Large intestine (tissue), 3 donors: ENCODE measurements around the gene STYXL2. TPM values are rescaled to one million over a fixed set of nuclear protein-coding genes. Genes with fewer than 3 reads are reported as not detected.

Experiments
- DNase-seq, 2 donors: peaks; one replicate each; pipeline versions ENCODE4 v3.0.0 to v3.0.0-alpha.2; 2013
- H3K27ac ChIP-seq: one replicate; pipeline ENCODE4 v1.5.1; 2013; ENCODE audit warnings: low read length
- H3K27me3 ChIP-seq: 2 replicates; pipeline ENCODE4 v1.6.1; 2013; ENCODE audit warnings: low read length; ENCODE audit not compliant: control insufficient read depth, insufficient read depth
- H3K36me3 ChIP-seq: 2 replicates; pipeline ENCODE4 v1.6.1; 2013; ENCODE audit warnings: low read length; ENCODE audit not compliant: control insufficient read depth, insufficient read depth
- H3K4me1 ChIP-seq: one replicate; pipeline ENCODE4 v1.6.1; 2013; ENCODE audit warnings: low read length; ENCODE audit not compliant: control insufficient read depth, insufficient read depth
- H3K4me3 ChIP-seq: one replicate; pipeline ENCODE4 v1.5.1; 2013; ENCODE audit warnings: low read length
- H3K9me3 ChIP-seq: one replicate; pipeline ENCODE4 v1.6.1; 2013; ENCODE audit warnings: mild to moderate bottlenecking, low read depth, low read length, moderate library complexity; ENCODE audit not compliant: control insufficient read depth
- whole genome bisulfite sequencing: methylation state at CpG from one replicate; pipeline ENCODE4 v1.1.5; 2013; ENCODE audit warnings: low lambda C conversion rate; ENCODE audit not compliant: insufficient coverage; 5-methylcytosine and 5-hydroxymethylcytosine counted together
- polyA plus RNA-seq: library from polyadenylated mRNA; unstranded; fragments of 120-200 nt; gene quantifications from one replicate; pipeline ENCODE4 v1.2.1, GENCODE V29; 2013

The STYXL2 gene
- polyA plus RNA-seq, 1 donor, result 0.40 TPM

DNA sequence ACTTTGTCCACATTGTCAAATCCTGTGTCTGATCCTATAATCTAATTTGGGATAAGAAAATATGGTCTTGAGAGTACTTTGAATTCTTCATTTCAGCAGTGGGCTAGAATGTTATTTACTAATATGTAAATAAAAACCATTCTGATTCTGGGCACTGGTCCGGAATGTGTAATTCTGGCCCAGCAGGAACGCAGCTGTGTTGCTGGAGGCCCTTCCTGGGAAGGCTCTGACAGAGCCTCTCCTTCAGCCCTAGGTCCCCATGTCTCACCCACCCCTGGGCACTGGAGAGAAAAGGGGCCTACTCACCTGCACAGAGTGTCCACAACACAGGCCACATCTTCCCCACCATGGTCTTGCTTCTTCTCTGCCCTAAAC, 3.9 kb upstream of the STYXL2 start:
- DNase-seq, result no peak
- Histone ChIP-seq H3K27ac (peak overlapping the region; percentile 99), H3K27me3 (no peaks in the 10 kb centered on the region), H3K9me3 (no peaks in the 10 kb centered on the region), H3K36me3 (no peaks in the 10 kb centered on the region), H3K4me3 (peak overlapping the region; percentile 38), H3K4me1 (peaks cover 49% of the 10 kb centered on the region)
- no CpG with 5 or more reads among the region's 2 CpGs for WGBS

DNA sequence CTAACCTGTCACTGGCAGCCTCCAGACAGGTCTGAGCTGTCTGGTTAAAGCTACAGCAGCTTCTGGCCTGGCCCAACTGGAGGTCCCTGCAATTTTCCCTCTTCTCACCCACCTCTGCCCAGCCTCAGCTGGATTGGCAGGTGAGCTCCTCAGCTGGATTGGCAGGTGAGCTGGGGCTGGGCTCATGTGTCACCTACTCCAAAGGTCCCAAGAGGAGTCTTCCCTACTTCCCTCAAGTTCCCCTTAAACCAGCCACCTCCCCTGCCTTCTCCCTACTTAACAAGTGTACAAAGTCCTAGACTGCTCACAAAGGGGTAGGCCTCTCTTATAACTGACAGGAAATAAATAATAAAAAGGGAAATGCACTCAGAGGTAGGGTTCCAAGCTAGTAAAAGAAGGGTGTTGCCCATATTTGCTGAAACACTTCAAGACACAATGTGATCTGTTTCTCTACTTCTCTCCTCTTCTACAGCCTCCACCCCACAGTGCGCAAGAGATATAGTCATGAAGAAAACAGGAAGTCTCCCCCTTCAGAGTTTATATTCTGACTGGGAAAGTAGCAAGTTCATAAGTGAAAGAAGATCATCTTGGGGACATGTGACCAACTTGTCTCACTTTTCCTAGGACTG, 3.4 kb upstream of the STYXL2 start, which contains the start of gene GPA33:
Gene GPA33 (minus strand): TSS at position 64 of the 629 bp plus-strand sequence. CDS start 90 bp downstream, outside the sequence.
- Histone ChIP-seq H3K4me3 (peak within 1 kb of the TSS; percentile 38), H3K36me3 (no peaks in the 10 kb centered on the region), H3K27ac (peak within 1 kb of the TSS; percentile 99), H3K9me3 (no peaks in the 10 kb centered on the region), H3K4me1 (peaks cover 44% of the 10 kb centered on the region), H3K27me3 (no peaks in the 10 kb centered on the region)
- DNase-seq, result peak; percentile 95 to 98
- WGBS, result no CpG with 5 or more reads among the region's 1 CpG

DNA sequence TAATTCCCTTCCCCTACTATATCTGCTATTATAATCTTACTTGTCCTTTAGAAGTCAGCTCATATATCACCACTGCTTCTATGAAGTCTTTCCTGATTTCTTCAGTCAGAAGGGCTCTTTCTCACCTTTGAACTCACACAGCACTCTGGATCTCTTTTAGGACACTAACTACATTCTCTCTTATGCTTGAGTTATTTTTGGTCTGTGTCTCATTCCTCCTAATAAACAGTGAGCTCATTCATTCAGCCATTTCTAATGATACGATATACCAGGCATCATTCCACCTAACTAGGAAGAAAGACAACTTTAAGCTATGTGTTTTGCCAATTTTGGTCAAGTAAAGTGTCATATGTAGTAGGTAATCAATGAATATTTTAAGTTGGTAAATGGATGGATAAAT, 1.2 kb upstream of the STYXL2 start:
- Histone ChIP-seq H3K27ac (no peak overlapping the region), H3K27me3 (no peaks in the 10 kb centered on the region), H3K36me3 (no peaks in the 10 kb centered on the region), H3K9me3 (peaks cover under 1% of the 10 kb centered on the region), H3K4me1 (peaks cover 23% of the 10 kb centered on the region), H3K4me3 (no peak overlapping the region)
- no CpG with 5 or more reads among the region's 1 CpG for WGBS
- no peak for DNase-seq

DNA sequence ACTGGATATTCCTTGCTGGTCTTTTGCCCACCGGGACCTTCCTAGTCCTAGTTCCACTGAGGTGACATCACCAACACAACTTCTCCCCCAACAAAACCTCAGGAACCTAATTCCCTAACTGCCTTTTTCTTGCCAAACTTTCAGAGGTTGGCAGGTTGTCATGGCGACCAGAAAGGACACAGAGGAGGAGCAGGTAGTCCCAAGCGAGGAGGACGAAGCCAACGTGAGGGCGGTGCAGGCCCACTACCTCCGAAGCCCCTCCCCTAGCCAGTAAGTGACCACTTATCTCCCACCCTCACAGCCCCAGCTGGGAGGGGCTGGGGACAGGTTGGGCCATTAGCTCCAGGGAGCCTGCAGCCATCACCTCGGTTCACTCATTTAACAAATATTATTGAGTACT, 815 bp downstream of the STYXL2 start:
- Histone ChIP-seq H3K4me1 (peaks cover 12% of the 10 kb centered on the region), H3K27me3 (no peaks in the 10 kb centered on the region), H3K36me3 (no peaks in the 10 kb centered on the region), H3K4me3 (no peak overlapping the region), H3K27ac (no peak overlapping the region), H3K9me3 (peaks cover 4% of the 10 kb centered on the region)
- DNase-seq, result no peak
- no CpG with 5 or more reads among the region's 8 CpGs for WGBS

DNA sequence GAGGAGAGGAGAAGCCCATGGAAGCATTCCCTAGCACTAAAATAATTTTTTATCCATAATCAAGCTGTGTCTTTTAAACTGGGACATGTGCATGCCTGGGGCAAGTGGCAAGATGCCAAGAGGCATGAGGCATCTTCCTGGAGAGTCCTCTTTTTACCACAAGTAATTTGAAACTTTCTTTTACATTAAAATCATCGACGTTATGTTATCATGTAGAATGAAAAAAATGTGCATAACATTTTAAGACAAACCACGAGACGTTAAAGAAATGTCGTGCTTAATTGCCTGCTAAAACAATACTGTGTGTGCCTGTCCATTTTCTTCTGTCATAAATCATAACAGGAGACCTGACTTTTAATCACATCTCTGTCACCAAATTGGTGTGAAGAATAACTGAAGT, 1.5 kb downstream of the STYXL2 start:
- Histone ChIP-seq H3K27ac (no peak overlapping the region), H3K9me3 (peaks cover 4% of the 10 kb centered on the region), H3K4me3 (no peak overlapping the region), H3K27me3 (no peaks in the 10 kb centered on the region), H3K36me3 (no peaks in the 10 kb centered on the region), H3K4me1 (peaks cover 6% of the 10 kb centered on the region)
- 83% methylated on average over 2 of the region's 5 CpGs for WGBS
- DNase-seq, result no peak

DNA sequence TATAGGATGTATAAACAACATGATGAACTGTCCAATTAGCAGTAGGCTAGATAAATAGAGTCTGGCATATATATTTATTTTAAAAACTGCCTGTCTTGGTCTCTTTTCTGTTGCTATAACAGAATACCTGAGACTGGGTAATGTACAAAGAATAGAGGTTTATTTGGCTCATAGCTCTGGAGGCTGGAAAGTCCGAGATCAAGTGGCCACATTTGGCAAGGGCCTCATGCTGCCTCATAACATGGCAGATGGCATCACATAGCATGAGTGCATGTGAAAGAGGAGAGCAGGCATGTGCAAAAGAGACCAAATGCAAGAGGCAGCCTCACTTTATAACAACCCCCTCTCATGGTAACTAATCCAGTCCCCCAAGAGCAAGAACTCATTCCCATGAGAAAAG, 6.0 kb downstream of the STYXL2 start:
- DNase-seq, result no peak
- Histone ChIP-seq H3K36me3 (no peaks in the 10 kb centered on the region), H3K9me3 (peaks cover 4% of the 10 kb centered on the region), H3K27ac (no peak overlapping the region), H3K4me3 (no peak overlapping the region), H3K4me1 (no peaks in the 10 kb centered on the region), H3K27me3 (no peaks in the 10 kb centered on the region)
- WGBS, result no CpG with 5 or more reads among the region's 1 CpG

DNA sequence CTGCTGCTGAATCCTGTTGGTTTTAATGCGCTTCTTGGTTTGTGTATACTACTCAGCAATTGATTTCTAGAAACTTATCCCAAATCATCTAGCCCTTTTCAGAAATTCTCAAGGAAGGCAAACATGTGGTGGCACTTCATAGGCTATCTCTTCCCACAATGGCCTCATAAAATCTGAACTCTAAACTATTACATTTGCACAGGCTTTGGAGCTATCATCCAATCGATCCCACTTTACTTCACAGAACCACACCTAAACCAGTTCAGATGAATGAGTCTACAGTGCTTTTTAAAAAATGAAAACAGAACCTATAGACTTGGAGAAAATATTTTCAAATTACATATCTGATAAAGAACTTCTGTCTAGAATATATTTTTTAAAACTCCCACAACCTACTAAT, 6.9 kb downstream of the STYXL2 start:
- no peak for DNase-seq
- Histone ChIP-seq H3K4me1 (peaks cover 9% of the 10 kb centered on the region), H3K9me3 (peaks cover 4% of the 10 kb centered on the region), H3K27me3 (no peaks in the 10 kb centered on the region), H3K27ac (no peak overlapping the region), H3K36me3 (no peaks in the 10 kb centered on the region), H3K4me3 (no peak overlapping the region)
- 33% methylated on average over 1 of the region's 2 CpGs for WGBS

DNA sequence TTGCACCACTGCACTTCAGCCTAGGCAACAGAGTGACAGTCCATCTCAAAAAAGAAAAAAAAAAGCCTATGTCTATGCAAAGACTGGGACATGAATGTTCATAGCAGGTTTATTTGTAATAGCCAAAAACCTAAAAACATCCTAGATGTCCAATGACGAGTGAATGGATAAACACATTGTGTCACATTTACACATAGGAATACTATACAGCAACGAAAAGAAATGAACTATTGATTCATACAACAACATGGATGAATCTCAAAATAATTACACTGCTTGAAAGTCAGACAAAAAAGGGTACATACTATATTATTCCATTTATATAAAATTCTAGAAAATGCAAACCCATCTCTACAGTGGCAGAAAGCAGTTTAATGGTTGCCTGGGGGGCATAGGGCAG, 7.9 kb downstream of the STYXL2 start:
- no peak overlapping the region for H3K4me3 ChIP-seq
- peaks cover 4% of the 10 kb centered on the region for H3K9me3 ChIP-seq
- peaks cover 10% of the 10 kb centered on the region for H3K4me1 ChIP-seq
- H3K27me3 ChIP-seq, result no peaks in the 10 kb centered on the region
- no peak for DNase-seq
- H3K27ac ChIP-seq, result no peak overlapping the region
- 100% methylated on average over 2 of the region's 2 CpGs for WGBS
- H3K36me3 ChIP-seq, result no peaks in the 10 kb centered on the region

DNA sequence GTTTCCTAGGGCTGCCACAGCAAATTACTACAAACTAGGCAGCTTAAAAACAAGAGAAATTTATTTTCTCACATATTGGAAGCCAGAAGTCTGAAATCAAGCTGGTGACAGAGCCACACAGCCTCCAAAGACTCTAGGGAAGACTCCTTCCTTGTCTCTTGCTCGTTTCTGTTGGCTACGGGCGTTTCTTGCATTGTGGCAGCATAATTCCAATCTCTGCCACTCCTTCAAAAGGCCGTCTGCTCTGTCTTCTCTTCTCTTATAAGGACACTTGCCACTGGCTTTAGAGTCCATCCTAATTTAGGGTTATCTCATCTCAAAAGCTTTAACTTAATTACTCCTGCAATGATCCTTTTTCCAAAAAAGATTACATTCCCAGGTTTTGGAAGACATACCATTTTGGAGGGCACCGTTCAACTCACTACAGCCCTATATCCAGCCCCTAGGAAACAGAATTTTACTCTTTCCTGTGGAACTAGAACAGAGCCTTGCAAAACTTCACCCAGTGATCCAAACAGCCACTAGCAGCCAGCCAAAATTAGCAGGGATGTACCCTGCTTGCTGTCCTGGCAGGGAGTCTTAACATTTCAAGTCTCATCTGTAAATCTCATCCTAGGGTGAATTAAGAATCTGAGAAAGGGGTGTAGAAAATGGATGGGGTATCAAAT, 9.2 kb downstream of the STYXL2 start:
- Histone ChIP-seq H3K4me3 (no peak overlapping the region), H3K4me1 (peaks cover 10% of the 10 kb centered on the region), H3K36me3 (no peaks in the 10 kb centered on the region), H3K9me3 (no peaks in the 10 kb centered on the region), H3K27me3 (no peaks in the 10 kb centered on the region), H3K27ac (no peak overlapping the region)
- DNase-seq, result no peak
- 83% methylated on average over 4 of the region's 5 CpGs for WGBS

DNA sequence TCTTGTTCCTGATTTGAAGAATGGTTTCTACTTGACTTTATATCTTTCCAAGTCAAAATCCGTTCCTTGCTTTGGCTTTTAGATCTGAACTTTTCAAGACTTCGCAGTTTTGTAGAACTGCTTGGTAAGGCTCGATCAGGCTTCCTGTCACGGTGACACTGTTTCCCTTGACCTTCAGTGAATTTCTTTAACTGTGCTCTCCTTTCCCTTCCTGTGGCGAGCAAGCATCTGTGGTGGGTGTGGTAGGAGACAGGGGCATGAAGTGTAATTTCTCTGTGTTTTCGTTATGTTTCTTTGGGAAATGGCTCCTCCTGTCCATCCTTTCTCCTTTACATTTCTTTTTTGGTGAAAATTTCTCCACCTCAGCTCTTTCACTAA, 10.4 kb downstream of the STYXL2 start:
- Histone ChIP-seq H3K27ac (no peak overlapping the region), H3K27me3 (no peaks in the 10 kb centered on the region), H3K9me3 (no peaks in the 10 kb centered on the region), H3K36me3 (no peaks in the 10 kb centered on the region), H3K4me3 (no peak overlapping the region), H3K4me1 (peaks cover 10% of the 10 kb centered on the region)
- 89% methylated on average over 5 of the region's 6 CpGs for WGBS
- DNase-seq, result no peak
